HG03097 (cell line): ENCODE results near the gene CFAP97D2.
"Not testable (repeated sequence)": the region's sequence is repeated elsewhere in the genome, so short reads cannot be mapped to it uniquely, and the experiment has no call there.

Experiments used
- ATAC-seq: cut with Tn5 transposase; IDR thresholded peaks from one replicate; pipeline ENCODE4 v1.9.1; 2021; ENCODE audit not compliant: unreplicated experiment, low FRiP score

Gene CFAP97D2

GRCh38 chr13:114179087-114179658, at the start of gene CFAP97D2:
Gene CFAP97D2, plus strand, starts transcription at chr13:114179257. Its CDS starts 74 bp downstream, at chr13:114179331.
- ATAC-seq, result no peak

GRCh38 chr13:114129649-114130062, 49.4 kb upstream of the CFAP97D2 start:
- no peak for ATAC-seq

GRCh38 chr13:114130131-114130836, 48.8 kb upstream of the CFAP97D2 start:
- no peak for ATAC-seq

GRCh38 chr13:114130837-114131582, 48.0 kb upstream of the CFAP97D2 start:
- no peak for ATAC-seq

GRCh38 chr13:114131583-114132418, 47.3 kb upstream of the CFAP97D2 start:
- ATAC-seq, result no peak

- ATAC-seq, result peak; percentile 46
These were observed 46.5 kb upstream of the CFAP97D2 start, which contains the start of gene RASA3 for GRCh38 chr13:114132419-114133121. Gene RASA3, minus strand, starts transcription at chr13:114132623. Its CDS starts 134 bp downstream, at chr13:114132489.

GRCh38 chr13:114133126-114133525, 45.9 kb upstream of the CFAP97D2 start:
- ATAC-seq, result not testable (repeated sequence)

- not testable (repeated sequence) for ATAC-seq
These were observed 45.5 kb upstream of the CFAP97D2 start for GRCh38 chr13:114133552-114133951.

- no peak for ATAC-seq
These were observed 44.7 kb upstream of the CFAP97D2 start for GRCh38 chr13:114134111-114134943.

GRCh38 chr13:114134944-114135610, 44.0 kb upstream of the CFAP97D2 start:
- ATAC-seq, result no peak

- ATAC-seq, result no peak
These were observed 43.3 kb upstream of the CFAP97D2 start for GRCh38 chr13:114135731-114136171.

GRCh38 chr13:114136576-114136975, 42.5 kb upstream of the CFAP97D2 start:
- ATAC-seq, result no peak

GRCh38 chr13:114140131-114140905, 38.7 kb upstream of the CFAP97D2 start:
- no peak for ATAC-seq

- ATAC-seq, result no peak
These were observed 38.2 kb upstream of the CFAP97D2 start for GRCh38 chr13:114140906-114141250.

GRCh38 chr13:114141261-114141996, 37.6 kb upstream of the CFAP97D2 start:
- ATAC-seq, result no peak

- ATAC-seq, result no peak
These were observed 36.9 kb upstream of the CFAP97D2 start for GRCh38 chr13:114142137-114142550.
